Neural cell (in vitro differentiated cells): ENCODE measurements around the gene SCARB1. TPM values are rescaled to one million over a fixed set of nuclear protein-coding genes. Genes with fewer than 3 reads are reported as not detected.

Experiments
- H2AFZ ChIP-seq: fragments of 200-600, 300-800 bp; sonication (generic), shearing (Covaris generic); 2 replicates; pipeline ENCODE4 v1.6.0; 2014; ENCODE audit warnings: low read depth, mild to moderate bottlenecking, antibody characterized with exemption, low read length, moderate library complexity
- H3F3A ChIP-seq: fragments of 200-600 bp; shearing (Covaris generic); 2 replicates; pipeline ENCODE4 v1.6.1; 2016; ENCODE audit warnings: mild to moderate bottlenecking, moderate library complexity, mixed read lengths, antibody characterized with exemption, low read length; ENCODE audit not compliant: insufficient read depth, poor library complexity, severe bottlenecking
- H3K27ac ChIP-seq: fragments of 200-600, 300-800 bp; sonication (generic), shearing (Covaris generic); 2 replicates; pipeline ENCODE4 v1.5.1; 2014; ENCODE audit warnings: mild to moderate bottlenecking, low read length, moderate library complexity
- H3K27me3 ChIP-seq: fragments of 300-800, 200-600 bp; sonication (generic), shearing (Covaris generic); 2 replicates; pipeline ENCODE4 v1.6.0; 2014; ENCODE audit warnings: mild to moderate bottlenecking, low read depth, low read length, moderate library complexity; ENCODE audit not compliant: insufficient read depth
- H3K36me3 ChIP-seq: fragments of 300-800, 200-600 bp; sonication (generic), shearing (Covaris generic); 2 replicates; pipeline ENCODE4 v1.5.1; 2014; ENCODE audit warnings: mild to moderate bottlenecking, antibody characterized with exemption, low read length, moderate library complexity; ENCODE audit not compliant: insufficient read depth
- H3K4me2 ChIP-seq: fragments of 300-800, 200-600 bp; sonication (generic), shearing (Covaris generic); 2 replicates; pipeline ENCODE4 v1.6.0; 2014; ENCODE audit warnings: mild to moderate bottlenecking, low read length
- H3K4me3 ChIP-seq: fragments of 300-800, 200-600 bp; sonication (generic), shearing (Covaris generic); 2 replicates; pipeline ENCODE4 v1.5.1; 2014; ENCODE audit warnings: mild to moderate bottlenecking, low read length, moderate library complexity
- H3K79me2 ChIP-seq: fragments of 200-600 bp; shearing (Covaris generic); replicated peaks from 2 replicates; pipeline ENCODE4 v1.6.0; 2014; ENCODE audit warnings: mild to moderate bottlenecking, low read length, moderate library complexity; ENCODE audit not compliant: insufficient read depth
- H3K9ac ChIP-seq: fragments of 300-800, 200-600 bp; sonication (generic), shearing (Covaris generic); 2 replicates; pipeline ENCODE4 v1.6.1; 2016; ENCODE audit warnings: mild to moderate bottlenecking, low read length, mixed read lengths
- H3K9me2 ChIP-seq: fragments of 200-600 bp; shearing (Covaris generic); 2 replicates; pipeline ENCODE4 v1.6.1; 2016; ENCODE audit warnings: mild to moderate bottlenecking, low read length, mixed read lengths; ENCODE audit not compliant: insufficient read depth
- H3K9me3 ChIP-seq: fragments of 200-600, 300-800 bp; sonication (generic), shearing (Covaris generic); 2 replicates; pipeline ENCODE4 v1.6.1; 2016; ENCODE audit warnings: mild to moderate bottlenecking, mixed run types, low read length, moderate library complexity, mixed read lengths
- H4K20me1 ChIP-seq: fragments of 200-600 bp; shearing (Covaris generic); 2 replicates; pipeline ENCODE4 v1.6.1; 2016; ENCODE audit warnings: mild to moderate bottlenecking, mixed run types; ENCODE audit not compliant: insufficient read depth
- EP300 ChIP-seq: fragments of 450-650 bp; conservative IDR thresholded peaks from 2 replicates; pipeline ENCODE4 v1.6.1; 2014; ENCODE audit warnings: antibody characterized with exemption, mild to moderate bottlenecking, moderate library complexity; ENCODE audit not compliant: poor library complexity, severe bottlenecking
- EZH2 ChIP-seq: fragments of 200-600, 300-800 bp; shearing (Covaris generic), sonication (generic); IDR thresholded peaks from 2 replicates; pipeline ENCODE4 v1.6.1; 2014; ENCODE audit warnings: antibody characterized with exemption, low read length, borderline replicate concordance, mild to moderate bottlenecking; ENCODE audit not compliant: insufficient read depth, poor library complexity, severe bottlenecking
- MXI1 ChIP-seq: fragments of 450-650 bp; conservative IDR thresholded peaks from 2 replicates; pipeline ENCODE4 v1.6.1; 2014; ENCODE audit warnings: antibody characterized with exemption, mild to moderate bottlenecking; ENCODE audit not compliant: poor library complexity, severe bottlenecking
- POLR2AphosphoS5 ChIP-seq: IDR thresholded peaks from 2 replicates; pipeline ENCODE4 v1.6.1; 2012
- RAD21 ChIP-seq: fragments of 450-650 bp; conservative IDR thresholded peaks from 2 replicates; pipeline ENCODE4 v1.6.1; 2014; ENCODE audit warnings: antibody characterized with exemption, mild to moderate bottlenecking, moderate library complexity
- REST ChIP-seq: IDR thresholded peaks from 2 replicates; pipeline ENCODE4 v1.6.1; 2012; ENCODE audit warnings: borderline replicate concordance
- SMC3 ChIP-seq: fragments of 450-650 bp; conservative IDR thresholded peaks from 2 replicates; pipeline ENCODE4 v1.6.1; 2014; ENCODE audit warnings: antibody characterized with exemption, mild to moderate bottlenecking, moderate library complexity; ENCODE audit not compliant: poor library complexity
- TAF1 ChIP-seq: IDR thresholded peaks from 2 replicates; pipeline ENCODE4 v1.6.1; 2012; ENCODE audit warnings: low read depth
- polyA plus RNA-seq: library from polyadenylated mRNA; depleted of rRNA; stranded (reverse); fragments of >200 nt; gene quantifications from 2 replicates; pipeline ENCODE4 v1.2.3, GENCODE V29; 2014
- TF ChIP-seq, protein P1 (sequence below): fragments of 450-650 bp; IDR thresholded peaks from 2 replicates; pipeline ENCODE4 v1.5.1; 2014; ENCODE audit warnings: antibody characterized with exemption, mild to moderate bottlenecking, moderate library complexity; ENCODE audit not compliant: poor library complexity, severe bottlenecking

The SCARB1 gene
- polyA plus RNA-seq, 1 donor from 2014 or later = 5.8 TPM

GRCh38 chr12:124757329-124757728 is 106.3 kb downstream of the SCARB1 start:
- no peaks in the 10 kb centered on the region for H3K36me3 ChIP-seq
- peaks cover 3% of the 10 kb centered on the region for H3F3A ChIP-seq
- no peaks in the 10 kb centered on the region for H3K79me2 ChIP-seq
- TF ChIP-seq EZH2 (no peak), SMC3 (no peak), REST (no peak), EP300 (no peak), TAF1 (no peak), POLR2AphosphoS5 (no peak), RAD21 (no peak), MXI1 (no peak)
- TF ChIP-seq, protein P1, sequence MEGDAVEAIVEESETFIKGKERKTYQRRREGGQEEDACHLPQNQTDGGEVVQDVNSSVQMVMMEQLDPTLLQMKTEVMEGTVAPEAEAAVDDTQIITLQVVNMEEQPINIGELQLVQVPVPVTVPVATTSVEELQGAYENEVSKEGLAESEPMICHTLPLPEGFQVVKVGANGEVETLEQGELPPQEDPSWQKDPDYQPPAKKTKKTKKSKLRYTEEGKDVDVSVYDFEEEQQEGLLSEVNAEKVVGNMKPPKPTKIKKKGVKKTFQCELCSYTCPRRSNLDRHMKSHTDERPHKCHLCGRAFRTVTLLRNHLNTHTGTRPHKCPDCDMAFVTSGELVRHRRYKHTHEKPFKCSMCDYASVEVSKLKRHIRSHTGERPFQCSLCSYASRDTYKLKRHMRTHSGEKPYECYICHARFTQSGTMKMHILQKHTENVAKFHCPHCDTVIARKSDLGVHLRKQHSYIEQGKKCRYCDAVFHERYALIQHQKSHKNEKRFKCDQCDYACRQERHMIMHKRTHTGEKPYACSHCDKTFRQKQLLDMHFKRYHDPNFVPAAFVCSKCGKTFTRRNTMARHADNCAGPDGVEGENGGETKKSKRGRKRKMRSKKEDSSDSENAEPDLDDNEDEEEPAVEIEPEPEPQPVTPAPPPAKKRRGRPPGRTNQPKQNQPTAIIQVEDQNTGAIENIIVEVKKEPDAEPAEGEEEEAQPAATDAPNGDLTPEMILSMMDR = no peak
- no peak overlapping the region for H2AFZ ChIP-seq
- no peaks in the 10 kb centered on the region for H3K27me3 ChIP-seq
- no peaks in the 10 kb centered on the region for H4K20me1 ChIP-seq
- no peak overlapping the region for H3K4me3 ChIP-seq
- H3K9ac ChIP-seq = no peak overlapping the region
- no peaks in the 10 kb centered on the region for H3K9me2 ChIP-seq
- H3K27ac ChIP-seq = no peak overlapping the region
- no peaks in the 10 kb centered on the region for H3K9me3 ChIP-seq
- no peak overlapping the region for H3K4me2 ChIP-seq

GRCh38 chr12:124756760-124757159 is 106.9 kb downstream of the SCARB1 start:
- H3K9ac ChIP-seq = no peak overlapping the region
- H3K27me3 ChIP-seq = no peaks in the 10 kb centered on the region
- no peaks in the 10 kb centered on the region for H3K9me2 ChIP-seq
- H3K4me3 ChIP-seq = no peak overlapping the region
- no peak overlapping the region for H3K27ac ChIP-seq
- no peak overlapping the region for H3K4me2 ChIP-seq
- H3K79me2 ChIP-seq = no peaks in the 10 kb centered on the region
- no peaks in the 10 kb centered on the region for H3K36me3 ChIP-seq
- H3K9me3 ChIP-seq = no peaks in the 10 kb centered on the region
- peaks cover 3% of the 10 kb centered on the region for H3F3A ChIP-seq
- TF ChIP-seq EP300 (no peak), REST (no peak)
- no peaks in the 10 kb centered on the region for H4K20me1 ChIP-seq
- H2AFZ ChIP-seq = no peak overlapping the region
